ENCODE results near the gene ADAR. TPM values are rescaled to one million over a fixed set of nuclear protein-coding genes. Genes with fewer than 3 reads are reported as not detected.

Gene ADAR
- total RNA-seq, 1 experiment from 2014 or later, result 190 TPM

DNA sequence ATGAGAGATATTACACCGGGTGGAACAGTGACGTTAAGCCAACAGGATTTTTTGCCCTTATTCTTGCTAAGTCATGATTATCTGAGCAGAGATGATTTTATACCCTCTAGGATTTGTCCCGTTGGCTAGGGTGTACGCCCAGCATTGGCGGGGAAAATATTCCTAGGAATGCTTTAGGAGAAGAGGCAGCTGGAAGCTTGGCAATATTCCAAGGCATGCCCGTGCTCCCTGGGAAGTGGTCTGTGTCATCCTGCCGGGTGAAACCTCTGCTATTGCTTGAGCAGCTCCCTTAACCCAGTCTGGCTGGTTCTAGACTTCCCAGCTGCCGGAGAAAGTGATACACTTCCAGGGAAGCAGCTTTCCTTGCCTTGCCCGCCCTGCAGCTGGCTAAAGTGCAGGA, 24.2 kb downstream of the ADAR start:
- Mint-ChIP-seq H3K4me3 (ENCODE audit: unreplicated experiment) (no peak overlapping the region), H3K9me3 (ENCODE audit: unreplicated experiment) (no peaks in the 10 kb centered on the region), H3K36me3 (ENCODE audit: insufficient read depth, unreplicated experiment) (peaks cover 90% of the 10 kb centered on the region), H3K27me3 (ENCODE audit: insufficient read depth, unreplicated experiment) (no peaks in the 10 kb centered on the region), H3K4me1 (ENCODE audit: low read depth, unreplicated experiment) (no peaks in the 10 kb centered on the region), H3K27ac (ENCODE audit: unreplicated experiment) (no peak overlapping the region)
- CTCF ChIA-PET, result no interaction called here
- no peaks in the 10 kb centered on the region for H3K9me3 ChIP-seq
- H3K27me3 ChIP-seq (replicated peaks; ENCODE audit: control insufficient read depth, insufficient read depth, low read length), result no peaks in the 10 kb centered on the region
- POLR2A ChIA-PET, result no interaction called here
- H3K4me1 ChIP-seq, result no peaks in the 10 kb centered on the region
- peaks cover 4% of the 10 kb centered on the region; the same call in 1 of the 2 replicates for H3K36me3 ChIP-seq (ENCODE audit: control insufficient read depth, insufficient read depth, low read length)
- no peak overlapping the region for H3K4me3 ChIP-seq (ENCODE audit: low read depth, low read length)
- TF ChIP-seq, protein P1, sequence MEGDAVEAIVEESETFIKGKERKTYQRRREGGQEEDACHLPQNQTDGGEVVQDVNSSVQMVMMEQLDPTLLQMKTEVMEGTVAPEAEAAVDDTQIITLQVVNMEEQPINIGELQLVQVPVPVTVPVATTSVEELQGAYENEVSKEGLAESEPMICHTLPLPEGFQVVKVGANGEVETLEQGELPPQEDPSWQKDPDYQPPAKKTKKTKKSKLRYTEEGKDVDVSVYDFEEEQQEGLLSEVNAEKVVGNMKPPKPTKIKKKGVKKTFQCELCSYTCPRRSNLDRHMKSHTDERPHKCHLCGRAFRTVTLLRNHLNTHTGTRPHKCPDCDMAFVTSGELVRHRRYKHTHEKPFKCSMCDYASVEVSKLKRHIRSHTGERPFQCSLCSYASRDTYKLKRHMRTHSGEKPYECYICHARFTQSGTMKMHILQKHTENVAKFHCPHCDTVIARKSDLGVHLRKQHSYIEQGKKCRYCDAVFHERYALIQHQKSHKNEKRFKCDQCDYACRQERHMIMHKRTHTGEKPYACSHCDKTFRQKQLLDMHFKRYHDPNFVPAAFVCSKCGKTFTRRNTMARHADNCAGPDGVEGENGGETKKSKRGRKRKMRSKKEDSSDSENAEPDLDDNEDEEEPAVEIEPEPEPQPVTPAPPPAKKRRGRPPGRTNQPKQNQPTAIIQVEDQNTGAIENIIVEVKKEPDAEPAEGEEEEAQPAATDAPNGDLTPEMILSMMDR (IDR thresholded peaks at IDR 0.05; ENCODE audit: insufficient read depth in 1 of 2, low read depth in 1 of 2, low read length in 1 of 2, severe bottlenecking in 1 of 2, unreplicated experiment in 1 of 2), result no peak
- intact Hi-C loops (cut with micrococcal nuclease; ENCODE audit: unreplicated experiment), result no loop called here
- no TSS peak for BruUV-seq (replicated peaks)
- no peak for DNase-seq

DNA sequence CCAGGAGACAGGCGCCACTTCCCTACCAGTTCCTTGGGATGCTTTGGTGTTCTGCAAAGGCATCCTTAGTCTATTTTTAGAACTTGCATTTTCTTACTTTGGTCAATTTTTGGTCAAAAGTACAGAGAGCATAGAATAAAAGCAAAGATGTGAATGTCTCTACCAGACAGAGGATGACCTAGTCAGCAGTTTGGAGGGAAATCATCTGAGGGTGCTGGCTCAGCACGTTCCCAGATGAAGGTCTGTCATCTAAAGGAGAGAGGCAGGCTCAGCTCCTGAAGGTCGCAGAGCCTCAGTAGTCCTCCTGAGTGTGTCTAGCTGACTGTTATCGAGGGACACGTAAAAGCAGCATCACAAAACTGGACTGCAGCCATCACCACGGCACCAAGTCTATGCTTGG, 25.1 kb downstream of the ADAR start:
- Mint-ChIP-seq H3K27me3 (ENCODE audit: insufficient read depth, unreplicated experiment) (no peaks in the 10 kb centered on the region), H3K4me3 (ENCODE audit: unreplicated experiment) (no peak overlapping the region), H3K27ac (ENCODE audit: unreplicated experiment) (no peak overlapping the region), H3K4me1 (ENCODE audit: low read depth, unreplicated experiment) (no peaks in the 10 kb centered on the region), H3K9me3 (ENCODE audit: unreplicated experiment) (no peaks in the 10 kb centered on the region), H3K36me3 (ENCODE audit: insufficient read depth, unreplicated experiment) (peaks cover 87% of the 10 kb centered on the region)
- POLR2A ChIA-PET, result no interaction called here
- intact Hi-C loops (cut with micrococcal nuclease; ENCODE audit: unreplicated experiment), result no loop called here
- no peaks in the 10 kb centered on the region for H3K27me3 ChIP-seq (replicated peaks; ENCODE audit: control insufficient read depth, insufficient read depth, low read length)
- no peaks in the 10 kb centered on the region for H3K9me3 ChIP-seq
- BruUV-seq (replicated peaks), result no TSS peak
- TF ChIP-seq, protein P1 (IDR thresholded peaks at IDR 0.05; ENCODE audit: insufficient read depth in 1 of 2, low read depth in 1 of 2, low read length in 1 of 2, severe bottlenecking in 1 of 2, unreplicated experiment in 1 of 2), result no peak
- H3K4me3 ChIP-seq (ENCODE audit: low read depth, low read length), result no peak overlapping the region
- CTCF ChIA-PET, result no interaction called here
- no peak for DNase-seq
- no peaks in the 10 kb centered on the region for H3K4me1 ChIP-seq
- peaks cover 4% of the 10 kb centered on the region; the same call in 1 of the 2 replicates for H3K36me3 ChIP-seq (ENCODE audit: control insufficient read depth, insufficient read depth, low read length)

DNA sequence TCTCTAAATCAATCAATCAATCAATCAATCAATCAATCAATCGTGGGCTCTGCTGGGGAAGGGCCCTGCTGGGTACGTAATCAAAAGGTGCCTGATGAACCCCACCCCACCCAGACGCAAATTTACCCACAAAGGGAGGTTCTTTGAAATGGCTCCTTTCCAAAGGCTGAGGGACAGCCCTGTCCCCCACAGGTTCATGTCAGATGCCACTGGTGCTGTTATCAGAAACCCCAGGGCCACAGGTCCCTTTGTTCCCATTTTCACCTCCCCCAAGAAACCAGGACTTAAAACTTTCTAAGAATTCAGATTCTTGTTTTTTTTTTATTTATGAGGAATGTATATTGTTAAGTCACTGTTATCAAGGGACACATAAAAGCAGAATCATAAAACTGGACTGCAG, 26.2 kb downstream of the ADAR start:
- H3K4me3 Mint-ChIP-seq (ENCODE audit: unreplicated experiment), result no peak overlapping the region
- TF ChIP-seq, protein P1 (IDR thresholded peaks at IDR 0.05; ENCODE audit: insufficient read depth in 1 of 2, low read depth in 1 of 2, low read length in 1 of 2, severe bottlenecking in 1 of 2, unreplicated experiment in 1 of 2), result no peak
- H3K9me3 Mint-ChIP-seq (ENCODE audit: unreplicated experiment), result no peaks in the 10 kb centered on the region
- CTCF ChIA-PET, result no interaction called here
- Histone ChIP-seq H3K27me3 (replicated peaks; ENCODE audit: control insufficient read depth, insufficient read depth, low read length) (no peaks in the 10 kb centered on the region), H3K36me3 (ENCODE audit: control insufficient read depth, insufficient read depth, low read length) (peaks cover 2% of the 10 kb centered on the region; the same call in 1 of the 2 replicates), H3K4me3 (ENCODE audit: low read depth, low read length) (no peak overlapping the region), H3K9me3 (no peaks in the 10 kb centered on the region), H3K4me1 (no peaks in the 10 kb centered on the region)
- H3K4me1 Mint-ChIP-seq (ENCODE audit: low read depth, unreplicated experiment), result no peaks in the 10 kb centered on the region
- intact Hi-C loops (cut with micrococcal nuclease; ENCODE audit: unreplicated experiment), result no loop called here
- no peak for DNase-seq
- no peaks in the 10 kb centered on the region for H3K27me3 Mint-ChIP-seq (ENCODE audit: insufficient read depth, unreplicated experiment)
- H3K36me3 Mint-ChIP-seq (ENCODE audit: insufficient read depth, unreplicated experiment), result peaks cover 80% of the 10 kb centered on the region
- POLR2A ChIA-PET, result no interaction called here
- no TSS peak for BruUV-seq (replicated peaks)
- no peak overlapping the region for H3K27ac Mint-ChIP-seq (ENCODE audit: unreplicated experiment)
